GM12892 (cell line): Measurements from ENCODE around the gene ANKRD63.

Source experiments
- POLR2AphosphoS5 ChIP-seq: IDR thresholded peaks from 2 replicates; pipeline ENCODE4 v1.6.1; 2011; ENCODE audit warnings: low read depth, low read length, control low read depth
- TAF1 ChIP-seq: IDR thresholded peaks from 2 replicates; pipeline ENCODE4 v1.6.1; 2011; ENCODE audit warnings: low read depth, mild to moderate bottlenecking, control low read depth, low read length, borderline replicate concordance

DNA sequence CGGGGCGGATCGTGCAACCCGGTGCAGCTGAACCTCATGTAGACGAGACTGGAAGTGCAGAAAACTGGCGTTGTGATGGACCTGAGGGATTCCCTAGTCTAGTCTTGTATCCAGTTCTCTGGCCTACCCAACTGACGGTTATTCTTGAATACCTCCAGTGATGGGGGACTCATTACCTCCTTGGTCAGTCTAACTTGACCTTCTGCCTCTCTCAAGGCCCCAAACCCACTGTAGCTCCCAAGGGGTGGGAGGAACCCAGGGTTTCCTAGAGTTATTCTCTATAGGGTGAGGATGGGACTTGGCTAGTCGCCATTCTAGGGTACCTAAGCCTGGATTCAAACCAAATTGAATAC, 32.6 kb downstream of the ANKRD63 start:
- no peak for TF ChIP-seq POLR2AphosphoS5
- no peak for TF ChIP-seq TAF1
